SK-MEL-5 (cell line): ENCODE data around the gene CNTNAP2. TPM values are rescaled to one million over a fixed set of nuclear protein-coding genes. Genes with fewer than 3 reads are reported as not detected.
"Not testable (repeated sequence)": the region's sequence is repeated elsewhere in the genome, so short reads cannot be mapped to it uniquely, and the experiment has no call there.

ENCODE experiments used
- DNase-seq: peaks from one replicate; pipeline ENCODE4 v3.0.0-alpha.2; 2016; ENCODE audit warnings: low read depth, low spot score
- in situ Hi-C: cut with HindIII; loops from 2 replicates; pipeline ENCODE4 v1.10.0; 2016; ENCODE audit warnings: low sequenced_read_pairs, high pct_unique_total_duplicates, low pct_unique_long_range_greater_than_20kb
- total RNA-seq: library from RNA; depleted of rRNA; stranded (reverse); fragments of >200 nt; shearing (Covaris generic); gene quantifications from 2 replicates; pipeline ENCODE4 v1.2.3, GENCODE V29; 2014

Gene CNTNAP2
- total RNA-seq, 1 experiment from 2014 or later = not detected

DNA sequence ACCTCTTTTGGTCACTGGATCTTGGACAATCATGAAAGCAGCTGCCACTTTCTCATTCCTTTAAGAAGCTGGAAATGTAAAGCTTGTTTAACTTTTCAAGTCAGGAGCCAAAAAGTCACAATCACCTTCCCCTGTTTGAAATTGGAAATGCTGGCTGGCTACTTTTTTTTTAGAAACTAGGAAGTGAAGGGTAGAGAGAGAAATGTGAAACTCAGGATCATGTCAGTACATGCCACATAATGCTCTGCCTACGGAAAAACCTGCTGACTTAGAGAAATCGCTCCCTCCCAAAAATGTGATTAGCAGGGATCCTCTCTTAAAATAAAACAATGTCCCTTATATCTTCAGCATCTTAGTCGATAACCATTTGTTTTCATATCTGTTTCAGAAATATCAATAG is 2285.6 kb downstream of the CNTNAP2 start:
- in situ Hi-C loops = no loop called here
- DNase-seq = no peak

DNA sequence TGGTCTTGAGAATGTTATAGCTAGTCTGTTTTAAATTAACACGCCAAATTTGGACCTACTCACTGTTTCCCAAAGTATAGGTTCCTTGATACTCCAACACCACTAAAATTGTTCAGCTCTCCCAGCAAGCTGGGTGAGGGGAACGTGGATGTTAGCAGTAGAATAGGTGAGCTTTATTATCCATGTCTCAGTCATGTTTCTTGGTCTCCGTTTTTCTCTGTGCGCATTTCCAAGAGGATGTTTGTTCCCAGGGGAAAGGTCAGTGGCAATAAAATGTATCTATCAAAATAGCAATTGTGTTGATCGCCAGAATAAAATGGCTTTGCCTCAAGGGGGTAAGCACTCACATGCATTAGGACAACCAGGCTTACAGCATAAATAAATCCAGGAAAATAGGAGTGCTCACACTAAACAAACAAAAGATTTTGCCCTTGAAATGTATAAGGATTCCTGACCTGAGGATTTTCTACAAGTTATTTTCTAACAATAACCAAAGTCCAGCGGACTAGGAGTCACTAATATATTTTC is 2286.9 kb downstream of the CNTNAP2 start:
- in situ Hi-C loops = no loop called here

DNA sequence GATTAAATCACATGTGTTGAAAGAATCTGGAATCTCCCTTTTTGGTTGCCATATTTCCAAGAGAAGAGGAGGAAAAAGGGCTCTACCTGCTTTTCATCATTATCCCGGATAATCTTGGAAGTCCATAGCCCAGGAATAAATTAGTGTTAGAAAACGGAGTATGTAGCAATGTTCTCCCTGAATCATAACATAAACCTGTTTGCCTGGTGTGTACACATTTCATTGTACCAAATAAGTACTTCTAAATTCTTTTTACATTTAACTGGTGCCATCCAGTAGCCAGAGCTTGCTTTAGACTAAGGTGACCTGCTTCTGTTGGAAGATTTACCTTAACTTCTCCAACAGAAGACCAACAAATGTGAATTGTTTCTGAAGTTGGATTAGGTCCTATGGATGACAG is 2291.7 kb downstream of the CNTNAP2 start:
- in situ Hi-C loops = no loop called here
- no peak for DNase-seq

More for the DNA sequence above, 2286.9 kb downstream of the CNTNAP2 start:
- no peak for DNase-seq

DNA sequence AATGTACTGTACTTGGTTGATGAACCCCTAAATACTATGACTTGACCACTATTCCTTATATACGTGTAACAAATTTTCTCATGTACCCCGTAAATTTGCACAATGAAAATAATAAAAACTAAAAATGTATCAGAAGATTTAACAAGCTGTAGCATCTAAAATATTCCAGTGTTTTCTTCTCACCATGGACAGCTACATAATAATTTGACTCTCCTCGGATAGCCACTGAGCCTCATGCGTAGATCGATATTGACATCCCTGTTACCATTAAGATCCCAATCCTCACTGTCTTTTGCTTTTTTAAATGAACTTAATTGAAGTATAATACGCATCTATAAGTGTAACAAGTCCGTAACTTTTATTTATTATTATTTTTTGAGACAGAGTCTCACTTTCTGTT is 2294.3 kb downstream of the CNTNAP2 start:
- no peak for DNase-seq
- in situ Hi-C loops = no loop called here

DNA sequence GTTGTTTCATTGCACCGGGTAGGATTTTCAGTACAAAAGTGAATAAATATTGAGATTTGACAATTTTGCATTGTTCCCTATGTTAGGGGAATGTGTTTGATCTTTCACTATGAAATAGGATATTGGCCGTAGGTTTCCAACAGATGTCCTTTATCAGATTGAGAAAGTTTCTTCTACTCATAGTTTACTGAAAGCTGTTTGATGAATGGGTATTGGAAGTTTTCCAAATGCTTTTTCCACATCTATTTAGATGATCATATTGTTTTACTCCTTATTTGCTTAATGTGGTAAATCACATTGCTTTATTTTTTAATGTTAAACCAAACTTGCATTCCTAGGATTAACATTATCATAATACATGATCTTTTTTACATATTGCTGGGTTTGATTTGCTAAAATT is 2296.1 kb downstream of the CNTNAP2 start:
- no peak for DNase-seq
- in situ Hi-C loops = no loop called here

DNA sequence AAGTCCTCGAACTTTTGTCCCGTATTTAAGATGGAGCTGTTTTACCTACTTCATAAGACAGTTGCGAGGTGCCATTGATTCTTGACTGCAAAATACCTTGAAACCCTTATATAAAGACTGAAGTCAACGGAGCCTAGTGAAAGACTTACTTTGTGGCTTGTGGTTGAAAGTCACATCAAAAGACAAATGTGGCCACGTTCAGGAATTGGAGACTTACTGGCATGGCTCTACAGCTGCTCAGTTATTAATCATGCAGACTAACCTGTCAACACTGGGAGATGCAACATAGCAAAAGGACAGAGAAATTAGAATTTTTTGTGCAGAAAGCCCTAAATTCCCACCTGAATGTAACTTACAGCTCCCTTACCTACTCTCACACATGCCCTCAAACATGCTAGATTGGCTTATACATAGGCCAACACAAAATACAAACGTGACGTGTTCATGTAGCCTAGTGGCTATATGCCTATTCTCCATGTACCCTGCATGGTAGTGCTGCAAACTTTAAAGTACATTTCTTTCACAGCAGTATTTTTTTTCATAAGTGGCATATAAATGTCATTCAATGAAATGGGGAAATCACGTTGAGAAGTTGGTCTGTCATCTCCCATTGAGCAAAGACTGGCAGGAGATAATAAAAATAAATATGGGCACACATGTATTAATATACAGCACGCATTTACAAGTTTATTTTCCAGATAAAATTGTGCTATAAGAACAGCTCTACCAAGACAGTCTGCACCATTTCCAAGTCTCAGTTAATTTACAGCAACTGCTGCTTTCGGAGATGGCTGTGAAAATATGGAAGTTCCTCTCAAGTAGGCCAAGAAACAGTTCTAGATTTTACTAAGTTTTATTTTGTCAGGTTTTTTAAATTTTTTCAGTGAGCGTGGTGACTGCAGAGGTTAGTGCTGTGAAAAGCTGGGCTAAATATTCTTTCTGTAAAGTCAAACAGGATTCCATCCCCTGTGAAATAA is 2303.5 kb downstream of the CNTNAP2 start:
- no peak for DNase-seq
- in situ Hi-C loops = no loop called here

DNA sequence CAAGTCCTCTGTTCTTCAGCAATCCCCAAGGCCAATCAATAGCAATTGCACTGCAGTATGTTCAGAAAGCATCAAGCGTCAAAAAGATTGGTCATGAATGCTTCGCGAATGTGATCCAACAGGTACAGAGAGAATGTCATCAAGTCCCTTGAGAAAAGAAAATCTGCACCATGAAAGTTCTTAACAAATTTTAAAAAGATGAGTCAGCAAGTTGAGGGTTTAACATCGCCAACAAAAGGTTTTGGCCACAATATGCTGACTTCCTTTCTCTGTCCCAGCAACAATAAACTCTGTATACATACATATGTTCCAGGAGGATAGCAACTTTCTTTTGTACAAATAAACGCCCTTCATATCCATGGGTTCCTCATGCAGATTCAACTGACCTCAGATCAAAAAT is 2305.4 kb downstream of the CNTNAP2 start:
- DNase-seq = no peak
- in situ Hi-C loops = no loop called here

DNA sequence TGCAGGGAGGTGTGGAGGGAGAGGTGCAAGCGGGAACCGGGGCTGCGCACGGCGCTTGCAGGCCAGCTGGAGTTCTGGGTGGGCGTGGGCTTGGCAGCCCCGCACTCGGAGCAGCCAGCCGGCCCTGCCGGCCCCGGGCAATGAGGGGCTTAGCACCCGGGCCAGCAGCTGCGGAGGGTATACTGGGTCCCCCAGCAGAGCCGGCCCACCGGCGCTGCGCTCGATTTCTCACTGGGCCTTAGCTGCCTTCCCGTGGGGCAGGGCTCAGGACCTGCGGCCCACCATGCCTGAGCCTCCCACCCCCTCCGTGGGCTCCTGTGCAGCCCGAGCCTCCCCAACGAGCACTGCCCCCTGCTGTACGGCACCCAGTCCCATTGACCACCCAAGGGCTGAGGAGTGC is 2309.8 kb downstream of the CNTNAP2 start:
- in situ Hi-C loops, DNase-seq: not testable (repeated sequence)

DNA sequence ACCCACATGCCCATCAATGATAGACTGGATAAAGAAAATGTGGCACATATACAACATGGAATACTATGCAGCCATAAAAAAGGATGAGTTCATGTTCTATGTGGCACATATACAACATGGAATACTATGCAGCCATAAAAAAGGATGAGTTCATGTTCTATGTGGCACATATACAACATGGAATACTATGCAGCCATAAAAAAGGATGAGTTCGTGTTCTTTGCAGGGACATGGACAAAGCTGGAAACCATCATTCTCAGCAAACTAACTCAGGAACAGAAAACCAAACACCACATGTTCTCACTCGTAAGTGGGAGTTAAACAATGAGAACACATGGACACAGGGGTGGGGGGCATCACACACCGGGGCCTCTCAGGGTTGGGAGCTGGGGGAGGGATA is 2314.1 kb downstream of the CNTNAP2 start:
- DNase-seq, in situ Hi-C loops: not testable (repeated sequence)

DNA sequence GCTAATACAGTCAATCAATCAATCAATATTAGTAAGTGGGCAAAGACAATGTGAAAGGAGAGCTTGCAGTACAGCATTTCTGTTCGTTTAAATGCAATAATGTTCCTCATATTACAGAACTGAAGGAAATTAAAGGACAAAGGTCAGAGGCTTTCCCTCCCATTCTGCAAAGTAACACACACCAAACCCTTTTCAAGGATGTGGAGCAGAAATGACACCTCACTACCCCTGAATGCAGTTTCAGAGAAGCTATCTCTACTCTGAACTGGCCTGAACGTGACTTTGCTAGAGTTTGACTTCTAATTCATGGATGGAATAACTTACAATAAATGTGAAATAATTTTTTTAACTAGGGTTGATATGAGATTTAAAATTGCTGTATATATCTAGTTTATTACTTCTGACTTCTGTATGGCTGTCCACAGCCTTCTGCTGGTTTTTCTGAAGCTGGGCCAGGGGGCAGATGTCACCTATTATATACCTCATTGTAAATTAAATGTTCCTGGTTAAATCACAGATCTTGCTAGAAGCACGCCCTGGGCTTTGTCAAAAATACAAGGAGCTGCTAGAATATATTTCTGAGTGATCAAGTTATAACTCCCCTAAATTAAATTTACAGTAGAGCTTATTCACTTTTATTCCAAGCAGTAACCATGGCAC is 2317.1 kb downstream of the CNTNAP2 start:
- no peak for DNase-seq
- in situ Hi-C loops = no loop called here

DNA sequence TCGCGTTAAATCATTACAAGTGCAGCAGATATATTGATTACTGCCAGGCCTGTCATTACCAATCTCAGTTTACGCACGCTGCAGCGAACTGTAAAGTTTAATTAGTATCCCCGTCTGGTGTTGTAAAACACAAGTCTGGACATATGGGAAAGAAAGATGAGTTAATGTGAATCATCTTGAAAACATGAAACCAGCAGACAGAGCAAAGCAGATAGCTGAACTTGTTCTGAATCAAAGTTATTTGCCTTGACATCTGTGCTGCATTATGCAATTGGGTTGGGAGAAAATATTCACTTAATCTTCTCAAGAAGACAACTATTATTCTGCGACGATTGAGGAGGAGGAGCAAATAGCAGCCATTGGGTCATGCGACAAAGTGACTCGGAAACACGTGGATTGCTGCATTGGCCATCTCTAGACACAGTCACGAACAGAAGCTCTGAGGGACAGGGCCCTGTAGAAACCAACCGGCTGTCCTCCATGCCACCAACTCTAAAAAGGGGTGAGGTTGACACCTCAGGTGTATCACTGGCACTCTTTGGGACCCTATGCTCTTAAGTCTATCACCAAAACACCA is 2317.7 kb downstream of the CNTNAP2 start:
- in situ Hi-C loops = no loop called here
- DNase-seq = no peak

DNA sequence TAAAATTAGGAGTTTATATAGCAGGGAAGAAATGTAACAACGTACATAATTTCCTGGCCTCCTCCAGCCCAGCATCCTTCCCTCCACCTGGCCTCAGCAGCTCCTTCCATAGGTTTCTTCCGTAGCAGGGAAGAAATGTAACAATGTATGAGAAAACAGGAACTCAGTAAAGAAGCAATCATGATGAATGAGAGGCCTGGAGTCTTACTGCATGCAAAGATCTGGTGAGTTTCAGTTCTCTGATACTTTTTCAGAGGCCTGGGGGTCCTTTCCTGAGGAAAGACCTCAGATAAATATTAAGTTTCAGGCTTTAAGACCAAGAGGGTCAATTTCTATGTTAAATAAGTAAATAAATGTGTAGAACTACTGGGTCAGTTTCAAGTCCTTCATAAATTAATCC is 2318.3 kb downstream of the CNTNAP2 start:
- DNase-seq = no peak
- in situ Hi-C loops = no loop called here

DNA sequence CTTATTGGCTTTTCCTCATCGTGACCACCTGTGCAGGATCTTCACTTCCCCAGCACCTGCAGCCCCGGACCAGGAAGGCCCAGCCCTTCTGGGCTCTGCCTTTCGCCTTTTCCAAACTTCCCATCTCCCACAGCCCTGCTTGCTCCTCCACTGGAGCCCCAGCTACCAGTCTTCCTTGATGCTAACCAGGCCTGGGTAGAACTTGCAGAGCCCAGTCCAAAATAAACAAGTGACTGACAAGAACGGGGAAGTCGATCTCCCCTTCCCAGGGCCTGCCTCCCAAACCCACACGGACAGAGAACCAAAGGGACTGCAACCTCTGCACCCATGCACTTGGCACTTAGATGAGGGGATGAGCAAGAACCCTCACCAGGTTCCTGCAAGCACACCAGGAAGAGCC is 2319.1 kb downstream of the CNTNAP2 start:
- DNase-seq = no peak
- in situ Hi-C loops = no loop called here

DNA sequence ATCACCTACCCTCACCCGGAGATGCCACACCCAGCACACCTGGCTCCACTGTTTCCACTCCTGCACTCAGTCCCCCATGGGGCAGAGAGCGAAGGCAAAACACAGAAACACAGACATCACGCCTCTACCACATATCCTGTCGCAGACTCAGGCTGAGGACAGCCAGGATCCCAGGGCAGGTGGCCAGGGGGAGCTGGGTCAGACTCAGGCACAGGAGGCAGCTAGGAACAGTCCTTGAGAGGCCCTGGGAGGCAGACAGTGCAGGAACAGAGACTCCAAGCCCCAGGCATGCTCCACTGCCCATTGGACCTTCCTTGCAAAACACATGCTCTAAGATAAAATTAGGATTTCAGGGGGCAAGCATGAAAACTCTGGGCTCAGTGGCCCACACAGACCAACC is 2319.5 kb downstream of the CNTNAP2 start:
- no peak for DNase-seq
- in situ Hi-C loops = no loop called here

DNA sequence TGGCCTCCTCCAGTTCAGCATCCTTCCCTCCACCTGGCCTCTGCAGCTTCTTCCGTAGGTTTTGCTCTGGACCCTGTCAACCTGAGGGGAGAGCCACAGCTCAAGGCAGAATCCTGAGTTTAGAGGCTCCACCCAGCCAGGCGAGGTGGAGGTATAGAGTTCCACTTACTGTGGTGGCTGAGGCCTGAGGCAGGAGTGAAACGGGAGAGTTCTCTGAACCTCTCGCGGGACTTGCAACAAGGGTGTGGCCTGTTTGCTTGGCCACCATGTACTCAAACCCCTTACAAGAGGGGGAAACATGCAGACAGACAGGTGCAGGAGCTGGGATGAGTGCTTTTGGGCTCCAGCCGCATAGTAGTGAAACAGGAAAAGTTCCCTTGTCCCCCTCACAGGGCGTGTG is 2320.0 kb downstream of the CNTNAP2 start:
- no peak for DNase-seq
- in situ Hi-C loops = no loop called here

DNA sequence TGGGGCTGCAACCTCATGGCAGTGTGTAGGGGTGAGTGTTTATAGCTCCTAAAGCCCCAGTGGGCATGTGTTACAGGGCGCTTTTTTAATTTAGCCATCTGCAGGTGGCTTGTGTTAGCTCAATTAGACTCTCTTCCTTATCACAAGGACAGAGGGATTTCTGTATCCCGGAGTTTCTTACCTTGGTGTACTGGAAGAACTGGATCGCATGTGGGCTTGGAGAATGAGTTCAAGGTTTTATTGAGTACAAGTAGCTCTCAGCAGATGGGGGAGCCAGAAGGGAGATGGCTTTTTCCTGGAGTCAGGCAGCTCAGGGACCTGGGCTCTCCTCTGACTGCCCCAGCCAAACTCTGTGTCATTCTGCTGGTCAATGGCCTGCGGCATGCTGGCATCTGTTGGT is 2320.4 kb downstream of the CNTNAP2 start:
- in situ Hi-C loops = no loop called here
- no peak for DNase-seq

DNA sequence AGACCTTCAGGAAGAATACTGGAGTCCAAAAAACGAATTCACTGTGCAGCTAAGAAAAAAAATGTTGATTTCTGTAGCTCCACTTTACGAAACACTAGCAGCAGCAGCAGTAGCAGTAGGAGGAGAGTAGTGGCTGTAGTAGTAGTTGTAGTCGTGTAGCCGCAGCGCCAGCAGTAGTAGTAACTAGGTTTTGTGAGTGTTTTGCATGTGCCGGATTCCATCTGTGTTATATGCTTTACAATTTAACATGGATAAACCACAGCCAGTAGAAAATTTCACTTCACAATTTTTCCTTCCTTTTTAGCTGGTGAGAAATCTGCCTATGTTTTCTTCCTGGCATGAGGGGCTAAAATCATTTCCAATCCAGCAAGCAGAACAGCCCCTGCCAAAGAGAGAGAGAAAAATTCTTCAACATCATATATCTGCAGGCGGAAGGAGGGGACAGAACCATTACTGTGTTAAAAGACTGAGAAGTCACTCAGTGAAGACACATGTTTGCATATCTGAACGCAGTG is 2325.6 kb downstream of the CNTNAP2 start:
- no peak for DNase-seq
- in situ Hi-C loops = no loop called here

DNA sequence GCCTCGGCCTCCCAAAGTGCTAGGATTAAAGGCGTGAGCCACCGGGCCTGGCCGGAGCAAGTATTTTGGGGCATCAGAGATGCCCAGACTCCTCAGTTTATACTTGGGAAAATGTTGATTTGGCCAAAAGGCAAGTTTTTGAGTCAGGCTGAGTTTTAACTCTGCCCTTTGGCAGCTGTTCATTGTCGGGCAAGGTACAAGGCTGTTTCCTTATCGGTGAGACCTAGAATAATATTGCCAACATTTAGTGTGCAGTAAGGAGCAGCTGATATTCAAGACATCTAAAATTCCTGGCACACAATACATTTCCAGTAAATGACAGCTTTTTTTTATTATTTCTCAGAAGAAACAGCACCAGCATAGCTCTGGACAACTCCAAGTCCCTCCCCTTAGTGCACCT is 2326.3 kb downstream of the CNTNAP2 start:
- in situ Hi-C loops = no loop called here
- no peak for DNase-seq
